Measurements from ENCODE around the gene NPIPB4.
"Not testable (repeated sequence)": the region's sequence is repeated elsewhere in the genome, so short reads cannot be mapped to it uniquely, and the experiment has no call there.

The NPIPB4 gene

GRCh38 chr16:21857656-21858055 is at the start of gene NPIPB4:
TSS of gene NPIPB4 (minus strand) at chr16:21857756. CDS start at chr16:21857378, 378 bp downstream.
- not testable (repeated sequence) for H3K4me3 Mint-ChIP-seq, H3K4me1 Mint-ChIP-seq, H3K27ac Mint-ChIP-seq, H3K27me3 Mint-ChIP-seq, H3K36me3 Mint-ChIP-seq, H3K9me3 Mint-ChIP-seq

GRCh38 chr16:21898998-21899397 is 41.4 kb upstream of the NPIPB4 start:
- H3K4me1 Mint-ChIP-seq, H3K27ac Mint-ChIP-seq, H3K9me3 Mint-ChIP-seq, H3K4me3 Mint-ChIP-seq, H3K27me3 Mint-ChIP-seq, H3K36me3 Mint-ChIP-seq: not testable (repeated sequence)

- H3K27ac Mint-ChIP-seq, H3K4me1 Mint-ChIP-seq, H3K27me3 Mint-ChIP-seq, H3K4me3 Mint-ChIP-seq, H3K9me3 Mint-ChIP-seq, H3K36me3 Mint-ChIP-seq: not testable (repeated sequence)
These were observed 24.4 kb upstream of the NPIPB4 start for GRCh38 chr16:21881988-21882387.

- not testable (repeated sequence) for H3K27ac Mint-ChIP-seq, H3K9me3 Mint-ChIP-seq, H3K4me1 Mint-ChIP-seq, H3K36me3 Mint-ChIP-seq, H3K27me3 Mint-ChIP-seq
- H3K4me3 Mint-ChIP-seq: peak overlapping the region; percentile 54
These were observed 20.4 kb downstream of the NPIPB4 start for GRCh38 chr16:21837186-21837585.

- not testable (repeated sequence) for H3K27me3 Mint-ChIP-seq, H3K4me3 Mint-ChIP-seq, H3K9me3 Mint-ChIP-seq, H3K27ac Mint-ChIP-seq, H3K36me3 Mint-ChIP-seq, H3K4me1 Mint-ChIP-seq
These were observed 21.2 kb downstream of the NPIPB4 start for GRCh38 chr16:21836334-21836733.

- not testable (repeated sequence) for H3K27me3 Mint-ChIP-seq, H3K36me3 Mint-ChIP-seq, H3K27ac Mint-ChIP-seq, H3K4me3 Mint-ChIP-seq, H3K9me3 Mint-ChIP-seq, H3K4me1 Mint-ChIP-seq
These were observed 21.8 kb downstream of the NPIPB4 start for GRCh38 chr16:21835747-21836146.

- H3K4me3 Mint-ChIP-seq, H3K27ac Mint-ChIP-seq, H3K9me3 Mint-ChIP-seq, H3K27me3 Mint-ChIP-seq, H3K4me1 Mint-ChIP-seq, H3K36me3 Mint-ChIP-seq: not testable (repeated sequence)
These were observed 23.3 kb downstream of the NPIPB4 start for GRCh38 chr16:21834211-21834610.

- not testable (repeated sequence) for H3K4me3 Mint-ChIP-seq, H3K36me3 Mint-ChIP-seq, H3K27ac Mint-ChIP-seq, H3K9me3 Mint-ChIP-seq, H3K27me3 Mint-ChIP-seq, H3K4me1 Mint-ChIP-seq
These were observed 27.6 kb downstream of the NPIPB4 start for GRCh38 chr16:21829929-21830328.

- H3K9me3 Mint-ChIP-seq, H3K27me3 Mint-ChIP-seq, H3K27ac Mint-ChIP-seq, H3K4me1 Mint-ChIP-seq, H3K36me3 Mint-ChIP-seq, H3K4me3 Mint-ChIP-seq: not testable (repeated sequence)
These were observed 31.4 kb downstream of the NPIPB4 start for GRCh38 chr16:21826067-21826706.

- not testable (repeated sequence) for H3K9me3 Mint-ChIP-seq, H3K36me3 Mint-ChIP-seq
These were observed 32.0 kb downstream of the NPIPB4 start for GRCh38 chr16:21825526-21825925.

GRCh38 chr16:21823258-21823657 is 34.3 kb downstream of the NPIPB4 start:
- H3K4me1 Mint-ChIP-seq: peaks cover 20% of the 10 kb centered on the region
- not testable (repeated sequence) for H3K36me3 Mint-ChIP-seq, H3K27me3 Mint-ChIP-seq, H3K27ac Mint-ChIP-seq, H3K9me3 Mint-ChIP-seq, H3K4me3 Mint-ChIP-seq

More at GRCh38 chr16:21825526-21825925, 32.0 kb downstream of the NPIPB4 start:
- not testable (repeated sequence) for H3K27ac Mint-ChIP-seq, H3K4me1 Mint-ChIP-seq, H3K4me3 Mint-ChIP-seq, H3K27me3 Mint-ChIP-seq

GRCh38 chr16:21820908-21821465 is 36.6 kb downstream of the NPIPB4 start:
- not testable (repeated sequence) for H3K9me3 Mint-ChIP-seq, H3K27me3 Mint-ChIP-seq, H3K36me3 Mint-ChIP-seq
- peaks cover 20% of the 10 kb centered on the region for H3K4me1 Mint-ChIP-seq
- H3K4me3 Mint-ChIP-seq: peak overlapping the region; percentile 95
- H3K27ac Mint-ChIP-seq: peak overlapping the region; percentile 97

- peak overlapping the region; percentile 97 for H3K27ac Mint-ChIP-seq
- not testable (repeated sequence) for H3K36me3 Mint-ChIP-seq, H3K9me3 Mint-ChIP-seq, H3K27me3 Mint-ChIP-seq
- peaks cover 20% of the 10 kb centered on the region for H3K4me1 Mint-ChIP-seq
- H3K4me3 Mint-ChIP-seq: peak overlapping the region; percentile 95
These were observed 37.3 kb downstream of the NPIPB4 start for GRCh38 chr16:21820028-21820907.

- H3K9me3 Mint-ChIP-seq, H3K36me3 Mint-ChIP-seq, H3K27me3 Mint-ChIP-seq: not testable (repeated sequence)
- H3K27ac Mint-ChIP-seq: peak overlapping the region; percentile 95
- peaks cover 20% of the 10 kb centered on the region for H3K4me1 Mint-ChIP-seq
- H3K4me3 Mint-ChIP-seq: peak overlapping the region; percentile 95
These were observed 37.9 kb downstream of the NPIPB4 start for GRCh38 chr16:21819617-21820016.

GRCh38 chr16:21817012-21817411 is 40.5 kb downstream of the NPIPB4 start:
- not testable (repeated sequence) for H3K36me3 Mint-ChIP-seq, H3K9me3 Mint-ChIP-seq, H3K4me3 Mint-ChIP-seq, H3K27ac Mint-ChIP-seq, H3K27me3 Mint-ChIP-seq
- peaks cover 24% of the 10 kb centered on the region for H3K4me1 Mint-ChIP-seq

- not testable (repeated sequence) for H3K27ac Mint-ChIP-seq, H3K27me3 Mint-ChIP-seq, H3K9me3 Mint-ChIP-seq, H3K4me3 Mint-ChIP-seq, H3K36me3 Mint-ChIP-seq
- H3K4me1 Mint-ChIP-seq: peaks cover 22% of the 10 kb centered on the region
These were observed 41.9 kb downstream of the NPIPB4 start for GRCh38 chr16:21815694-21816093.

GRCh38 chr16:21802375-21802663 is 55.2 kb downstream of the NPIPB4 start:
- H3K27me3 Mint-ChIP-seq, H3K27ac Mint-ChIP-seq, H3K4me3 Mint-ChIP-seq, H3K36me3 Mint-ChIP-seq, H3K4me1 Mint-ChIP-seq, H3K9me3 Mint-ChIP-seq: not testable (repeated sequence)
